GM18867 (cell line): Measurements from ENCODE around the gene KY.

Source experiments
- ATAC-seq: cut with Tn5 transposase; IDR thresholded peaks from one replicate; pipeline ENCODE4 v1.9.1; 2021; ENCODE audit warnings: mild to moderate bottlenecking, moderate library complexity; ENCODE audit not compliant: unreplicated experiment

The KY gene

DNA sequence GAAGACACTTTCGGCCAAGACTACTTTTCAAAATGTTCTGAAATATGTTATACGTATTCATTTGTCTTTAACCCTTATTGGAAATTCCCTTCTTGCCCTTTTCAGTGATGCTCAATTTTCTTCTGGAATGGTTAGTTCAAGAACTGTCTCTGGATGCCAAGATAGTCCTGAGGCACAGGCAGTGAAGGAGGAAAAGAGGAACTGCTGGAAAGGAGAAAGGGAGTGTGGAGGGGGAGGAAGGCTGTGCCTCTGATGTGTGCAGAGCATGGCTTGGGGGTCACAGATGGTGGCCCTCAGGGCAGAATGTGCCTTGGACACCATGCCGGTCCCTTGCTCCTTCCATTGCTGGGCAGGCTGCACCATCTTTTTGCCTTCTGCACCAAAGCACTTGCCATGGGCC lies 91.2 kb downstream of the KY start:
- ATAC-seq: no peak
